ENCODE measurements around the gene RYR2. TPM values are rescaled to one million over a fixed set of nuclear protein-coding genes. Genes with fewer than 3 reads are reported as not detected.

Gene RYR2
- total RNA-seq, 4 donors from 2014 or later, result 0.20 to 0.60 (median 0.32) TPM

- no peaks in the 10 kb centered on the region for H3K4me1 ChIP-seq
- no peak overlapping the region for H3K4me3 ChIP-seq
- no peaks in the 10 kb centered on the region for H3K9me3 ChIP-seq
- TF ChIP-seq POLR2A (IDR thresholded peaks at IDR 0.05), result no peak
- TF ChIP-seq, protein P1, sequence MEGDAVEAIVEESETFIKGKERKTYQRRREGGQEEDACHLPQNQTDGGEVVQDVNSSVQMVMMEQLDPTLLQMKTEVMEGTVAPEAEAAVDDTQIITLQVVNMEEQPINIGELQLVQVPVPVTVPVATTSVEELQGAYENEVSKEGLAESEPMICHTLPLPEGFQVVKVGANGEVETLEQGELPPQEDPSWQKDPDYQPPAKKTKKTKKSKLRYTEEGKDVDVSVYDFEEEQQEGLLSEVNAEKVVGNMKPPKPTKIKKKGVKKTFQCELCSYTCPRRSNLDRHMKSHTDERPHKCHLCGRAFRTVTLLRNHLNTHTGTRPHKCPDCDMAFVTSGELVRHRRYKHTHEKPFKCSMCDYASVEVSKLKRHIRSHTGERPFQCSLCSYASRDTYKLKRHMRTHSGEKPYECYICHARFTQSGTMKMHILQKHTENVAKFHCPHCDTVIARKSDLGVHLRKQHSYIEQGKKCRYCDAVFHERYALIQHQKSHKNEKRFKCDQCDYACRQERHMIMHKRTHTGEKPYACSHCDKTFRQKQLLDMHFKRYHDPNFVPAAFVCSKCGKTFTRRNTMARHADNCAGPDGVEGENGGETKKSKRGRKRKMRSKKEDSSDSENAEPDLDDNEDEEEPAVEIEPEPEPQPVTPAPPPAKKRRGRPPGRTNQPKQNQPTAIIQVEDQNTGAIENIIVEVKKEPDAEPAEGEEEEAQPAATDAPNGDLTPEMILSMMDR (IDR thresholded peaks at IDR 0.05), result no peak
- no peak for TF ChIP-seq EP300 (IDR thresholded peaks at IDR 0.05)
- no peak for DNase-seq (ENCODE audit: low spot score in 2 of 2)
- H3K27ac ChIP-seq, result no peak overlapping the region
- H3K27me3 ChIP-seq, result no peaks in the 10 kb centered on the region
- H3K36me3 ChIP-seq, result no peaks in the 10 kb centered on the region
- WGBS, 2 donors, result 92 to 93% methylated on average over 1 of the region's 1 CpG
Measured at GRCh38 chr1:237247442-237247841, 205.5 kb downstream of the RYR2 start.

GRCh38 chr1:237249120-237249519, 207.1 kb downstream of the RYR2 start:
- Histone ChIP-seq H3K9me3 (no peaks in the 10 kb centered on the region), H3K4me3 (no peak overlapping the region), H3K27ac (no peak overlapping the region), H3K27me3 (no peaks in the 10 kb centered on the region), H3K36me3 (no peaks in the 10 kb centered on the region), H3K4me1 (no peaks in the 10 kb centered on the region)
- no peak for DNase-seq (ENCODE audit: low spot score in 2 of 2)
- 27 to 40% methylated on average over 1 of the region's 1 CpG for WGBS, 2 donors
- TF ChIP-seq POLR2A (IDR thresholded peaks at IDR 0.05), result no peak
- TF ChIP-seq EP300 (IDR thresholded peaks at IDR 0.05), result no peak
- TF ChIP-seq, protein P1 (IDR thresholded peaks at IDR 0.05), result no peak

DNA sequence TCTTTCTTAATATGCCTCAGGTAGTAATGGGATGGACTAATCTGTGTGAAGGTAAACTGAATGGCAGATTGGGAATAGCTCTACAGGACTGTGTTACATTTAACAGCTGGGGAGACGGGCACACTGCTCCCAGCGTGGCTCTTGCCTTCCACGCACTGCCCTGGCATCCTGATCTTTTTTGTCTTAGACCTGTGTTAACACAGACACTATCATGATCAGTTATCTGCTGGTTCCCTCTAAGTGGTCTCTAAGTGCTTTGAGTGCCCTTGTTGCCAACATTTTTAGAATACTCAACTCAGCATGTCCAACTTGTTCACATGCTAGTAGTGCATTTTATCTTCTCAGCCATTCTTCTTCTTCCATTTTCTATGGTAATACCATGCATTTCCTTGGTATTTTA, 208.1 kb downstream of the RYR2 start:
- Histone ChIP-seq H3K4me1 (no peaks in the 10 kb centered on the region), H3K27ac (no peak overlapping the region), H3K36me3 (no peaks in the 10 kb centered on the region), H3K9me3 (no peaks in the 10 kb centered on the region), H3K27me3 (no peaks in the 10 kb centered on the region), H3K4me3 (no peak overlapping the region)
- TF ChIP-seq EP300 (IDR thresholded peaks at IDR 0.05) (no peak), POLR2A (IDR thresholded peaks at IDR 0.05) (no peak)
- TF ChIP-seq, protein P1 (IDR thresholded peaks at IDR 0.05), result no peak
- WGBS, 2 donors, result 92 to 94% methylated on average over 3 of the region's 3 CpGs
- no peak for DNase-seq (ENCODE audit: low spot score in 2 of 2)

GRCh38 chr1:237255071-237255470, 213.1 kb downstream of the RYR2 start:
- 73 to 74% methylated on average over 1 of the region's 1 CpG for WGBS, 2 donors
- Histone ChIP-seq H3K27me3 (no peaks in the 10 kb centered on the region), H3K9me3 (no peaks in the 10 kb centered on the region), H3K4me3 (no peak overlapping the region), H3K27ac (no peak overlapping the region), H3K36me3 (no peaks in the 10 kb centered on the region), H3K4me1 (no peaks in the 10 kb centered on the region)
- TF ChIP-seq, protein P1 (IDR thresholded peaks at IDR 0.05), result no peak
- no peak for TF ChIP-seq POLR2A (IDR thresholded peaks at IDR 0.05)
- TF ChIP-seq EP300 (IDR thresholded peaks at IDR 0.05), result no peak
- DNase-seq (ENCODE audit: low spot score in 2 of 2), result no peak

DNA sequence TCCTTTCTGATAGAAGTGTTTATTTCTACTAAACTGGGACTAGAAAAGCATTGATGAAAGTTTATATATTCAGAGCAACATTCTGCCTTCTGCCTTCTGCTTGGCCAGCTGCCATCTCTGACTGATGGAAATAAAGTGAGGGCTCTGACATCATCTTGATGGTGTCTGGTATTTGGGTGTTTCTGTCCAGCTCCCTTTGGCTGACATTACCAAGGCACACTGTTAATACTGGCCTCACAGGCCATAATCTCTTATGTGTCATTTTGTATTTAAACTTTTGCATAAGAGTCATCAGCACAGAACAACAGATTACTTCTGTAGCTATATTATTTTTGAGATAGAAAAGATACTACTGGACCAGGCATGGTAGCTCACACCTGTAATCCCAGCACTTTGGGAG, 216.9 kb downstream of the RYR2 start:
- Histone ChIP-seq H3K9me3 (no peaks in the 10 kb centered on the region), H3K36me3 (no peaks in the 10 kb centered on the region), H3K4me3 (no peak overlapping the region), H3K4me1 (no peaks in the 10 kb centered on the region), H3K27me3 (no peaks in the 10 kb centered on the region), H3K27ac (no peak overlapping the region)
- TF ChIP-seq, protein P1 (IDR thresholded peaks at IDR 0.05), result no peak
- no peak for TF ChIP-seq POLR2A (IDR thresholded peaks at IDR 0.05)
- no peak for TF ChIP-seq EP300 (IDR thresholded peaks at IDR 0.05)
- no peak for DNase-seq (ENCODE audit: low spot score in 2 of 2)

Measured in tibial nerve (tissue), 4 donors.